T-cell (primary cell): ENCODE measurements around the gene STX17. TPM values are rescaled to one million over a fixed set of nuclear protein-coding genes. Genes with fewer than 3 reads are reported as not detected.

Experiments used
- ATAC-seq, 4 experiments: fragments of 200-7000 bp in 3 of 4; fragments of 150-1000 bp in 1 of 4; cut with Tn5 transposase; replicated peaks in 1 of 4; 1 replicate in 3 of 4; 2 replicates in 1 of 4; pipeline ENCODE4 v1.10.0; 2021; ENCODE audit warnings: moderate library complexity in 3 of 4, mild to moderate bottlenecking in 2 of 4, moderate number of reproducible peaks in 1 of 4
- CTCF ChIA-PET, 2 donors: fragments of 300-600 bp; sonication (Branson Sonifier 250); formaldehyde crosslinking; loops; one replicate each; lab custom pipeline; 2022; ENCODE audit warnings: antibody characterized with exemption in 2 of 2; lab: Charles Lee
- POLR2A ChIA-PET, 2 donors: fragments of 300-600 bp; sonication (Branson Sonifier 250); formaldehyde crosslinking; loops; one replicate each; lab custom pipeline; 2022; ENCODE audit warnings: antibody characterized with exemption in 2 of 2; lab: Charles Lee
- DNase-seq, 35 experiments: peaks; one replicate each; pipeline versions ENCODE4 v3.0.0 to v3.0.0-alpha.2; 2013 to 2023
- H3K27ac ChIP-seq: one replicate; pipeline ENCODE4 v1.5.1; 2013; ENCODE audit warnings: low read length
- H3K27me3 ChIP-seq, 2 experiments: replicated peaks in 1 of 2; 1 replicate in 1 of 2; 2 replicates in 1 of 2; pipeline versions ENCODE4 v1.6.1 to v1.7.0; 2013; ENCODE audit warnings: low read length in 1 of 2, mixed read lengths in 1 of 2; ENCODE audit not compliant: control insufficient read depth in 2 of 2, insufficient read depth in 2 of 2; ENCODE audit errors: extremely low read depth in 1 of 2
- H3K36me3 ChIP-seq, 2 donors: 1 replicate in 1 of 2; 2 replicates in 1 of 2; pipeline versions ENCODE4 v1.6.1 to v1.7.0; 2013; ENCODE audit warnings: low read length in 1 of 2; ENCODE audit not compliant: control insufficient read depth in 2 of 2, insufficient read depth in 1 of 2; ENCODE audit errors: extremely low read depth in 1 of 2
- H3K4me1 ChIP-seq, 2 experiments: 1 replicate in 1 of 2; 2 replicates in 1 of 2; pipeline versions ENCODE4 v1.6.1 to v1.7.0; 2013; ENCODE audit warnings: low read length in 2 of 2, mixed read lengths in 1 of 2; ENCODE audit not compliant: insufficient read depth in 2 of 2, control insufficient read depth in 1 of 2; ENCODE audit errors: extremely low read depth in 1 of 2
- H3K4me3 ChIP-seq, 2 donors: 1 replicate in 1 of 2; 2 replicates in 1 of 2; pipeline versions ENCODE4 v1.5.1 to v1.7.0; 2013; ENCODE audit warnings: mild to moderate bottlenecking in 2 of 2, low read length in 1 of 2, moderate library complexity in 1 of 2; ENCODE audit not compliant: control insufficient read depth in 1 of 2; ENCODE audit errors: extremely low read depth in 1 of 2
- H3K9me3 ChIP-seq: 2 replicates; pipeline ENCODE4 v1.7.0; 2013
- H3K27ac Mint-ChIP-seq, 2 donors: one replicate each; pipeline ENCODE4 v1.8.0; 2020 to 2021; ENCODE audit warnings: mild to moderate bottlenecking in 2 of 2, mixed read lengths in 2 of 2
- H3K27me3 Mint-ChIP-seq, 2 donors: one replicate each; pipeline ENCODE4 v1.8.0; 2021 to 2022; ENCODE audit warnings: mixed read lengths in 2 of 2
- H3K36me3 Mint-ChIP-seq: one replicate; pipeline ENCODE4 v1.8.0; 2021; ENCODE audit warnings: mixed read lengths
- H3K4me1 Mint-ChIP-seq, 3 donors: one replicate each; pipeline ENCODE4 v1.8.0; 2020 to 2022; ENCODE audit warnings: mixed read lengths in 3 of 3, mild to moderate bottlenecking in 1 of 3
- H3K4me3 Mint-ChIP-seq, 3 donors: one replicate each; pipeline ENCODE4 v1.8.0; 2020 to 2022; ENCODE audit warnings: mild to moderate bottlenecking in 3 of 3, mixed read lengths in 3 of 3, moderate library complexity in 3 of 3
- H3K9me3 Mint-ChIP-seq, 3 donors: one replicate each; pipeline ENCODE4 v1.8.0; 2020 to 2022; ENCODE audit warnings: mixed read lengths in 3 of 3
- WGBS: methylation state at CpG from one replicate; pipeline ENCODE4 v1.1.5; 2013; ENCODE audit warnings: missing lambda C conversion rate; ENCODE audit not compliant: insufficient coverage; 5-methylcytosine and 5-hydroxymethylcytosine counted together
- total RNA-seq, 35 experiments: library from RNA in 6 of 35; stranded (reverse) in 6 of 35; fragments of 120-200 nt in 1 of 35; gene quantifications; one replicate each; pipeline versions ENCODE4 v1.2.1 to v1.2.4 and lab custom pipeline; 2013 to 2026

The STX17 gene
- total RNA-seq, 5 donors from 2014 or later (not counting 1 experiment from before 2014, with no cell fraction given) = 33.5 to 47.5 (median 35.9) TPM

GRCh38 chr9:99925541-99925940 lies 19.1 kb downstream of the STX17 start:
- Mint-ChIP-seq H3K9me3 (peaks cover 0 to 15% (median 0%) of the 10 kb centered on the region in 3 donors), H3K4me1 (peaks cover 28 to 36% (median 34%) of the 10 kb centered on the region in 3 donors), H3K27ac (no peak overlapping the region), H3K27me3 (no peaks in the 10 kb centered on the region), H3K36me3 (peaks cover 69% of the 10 kb centered on the region), H3K4me3 (no peak overlapping the region)
- WGBS = 100% methylated on average over 1 of the region's 4 CpGs
- DNase-seq = no peak
- Histone ChIP-seq H3K9me3 (peaks cover 4% of the 10 kb centered on the region), H3K36me3 (peaks cover 3 to 30% of the 10 kb centered on the region in 2 donors), H3K4me3 (no peak overlapping the region), H3K4me1 (peaks cover 2 to 3% of the 10 kb centered on the region in 2 experiments), H3K27ac (no peak overlapping the region), H3K27me3 (no peaks in the 10 kb centered on the region)
- POLR2A ChIA-PET = interaction anchor here in 1 of 2 donors (0.6 kb wide), 1 partner anchor 170 kb away, joined by 4 read pairs; no protein-coding TSS in a partner anchor
- ATAC-seq = no peak
- CTCF ChIA-PET = interaction anchor here in 1 of 2 donors (0.6 kb wide), 1 partner anchor 9 kb away, joined by 7 read pairs; no protein-coding TSS in a partner anchor

- Histone ChIP-seq H3K9me3 (peaks cover 1% of the 10 kb centered on the region), H3K4me3 (no peak overlapping the region), H3K4me1 (no peaks in the 10 kb centered on the region), H3K27me3 (no peaks in the 10 kb centered on the region), H3K27ac (no peak overlapping the region), H3K36me3 (peaks cover 0 to 14% of the 10 kb centered on the region in 2 donors)
- no peak for ATAC-seq
- Mint-ChIP-seq H3K27me3 (no peaks in the 10 kb centered on the region), H3K4me1 (peaks cover 25 to 31% (median 27%) of the 10 kb centered on the region in 3 donors), H3K36me3 (peaks cover 57% of the 10 kb centered on the region), H3K9me3 (peaks cover 0 to 13% (median 0%) of the 10 kb centered on the region in 3 donors), H3K4me3 (no peak overlapping the region), H3K27ac (no peak overlapping the region)
- no CpG with 5 or more reads among the region's 2 CpGs for whole genome bisulfite sequencing
- DNase-seq = no peak
- ChIA-PET CTCF (interaction anchor here in 1 of 2 donors (0.7 to 1.0 kb wide), 2 partner anchors 176 to 246 kb away, joined by 4 read pairs; no protein-coding TSS in a partner anchor), POLR2A (no interaction called here)
Measured at GRCh38 chr9:99929652-99930051, 23.2 kb downstream of the STX17 start.

GRCh38 chr9:99931155-99931840 lies 24.8 kb downstream of the STX17 start:
- WGBS = 90% methylated on average over 2 of the region's 6 CpGs

GRCh38 chr9:99936947-99937587 lies 30.6 kb downstream of the STX17 start:
- Mint-ChIP-seq H3K9me3 (peaks cover 6 to 19% (median 9%) of the 10 kb centered on the region in 3 donors), H3K4me3 (no peak overlapping the region), H3K27ac (no peak overlapping the region), H3K27me3 (no peaks in the 10 kb centered on the region), H3K4me1 (peaks cover 42 to 43% (median 43%) of the 10 kb centered on the region in 3 donors), H3K36me3 (peaks cover 54% of the 10 kb centered on the region)
- ATAC-seq = no peak
- Histone ChIP-seq H3K27me3 (no peaks in the 10 kb centered on the region), H3K4me1 (no peaks in the 10 kb centered on the region), H3K36me3 (no peaks in the 10 kb centered on the region), H3K27ac (no peak overlapping the region), H3K4me3 (no peak overlapping the region), H3K9me3 (peaks cover 6% of the 10 kb centered on the region)
- no peak for DNase-seq
- CTCF ChIA-PET = no interaction called here
- POLR2A ChIA-PET = no interaction called here
- WGBS = no CpG with 5 or more reads among the region's 4 CpGs

More at GRCh38 chr9:99931155-99931840, 24.8 kb downstream of the STX17 start:
- Histone ChIP-seq H3K27me3 (no peaks in the 10 kb centered on the region), H3K36me3 (peaks cover 0 to 11% of the 10 kb centered on the region in 2 donors), H3K4me1 (no peaks in the 10 kb centered on the region), H3K27ac (no peak overlapping the region), H3K9me3 (no peaks in the 10 kb centered on the region), H3K4me3 (no peak overlapping the region)
- Mint-ChIP-seq H3K9me3 (peaks cover 0 to 6% (median 4%) of the 10 kb centered on the region in 3 donors), H3K4me1 (peaks cover 30 to 37% (median 33%) of the 10 kb centered on the region in 3 donors), H3K27ac (no peak overlapping the region), H3K4me3 (no peak overlapping the region), H3K27me3 (no peaks in the 10 kb centered on the region), H3K36me3 (peaks cover 49% of the 10 kb centered on the region)
- CTCF ChIA-PET = interaction anchor here in 1 of 2 donors (0.6 kb wide), 1 partner anchor 11 kb away, joined by 3 read pairs; no protein-coding TSS in a partner anchor
- POLR2A ChIA-PET = no interaction called here
- DNase-seq (no peak), ATAC-seq (no peak)

- H3K27me3 ChIP-seq = no peaks in the 10 kb centered on the region
- no peak overlapping the region for H3K4me3 ChIP-seq
- peaks cover 20 to 21% (median 20%) of the 10 kb centered on the region in 3 donors for H3K4me1 Mint-ChIP-seq
- peaks cover 0 to 7% of the 10 kb centered on the region in 2 donors for H3K36me3 ChIP-seq
- no peaks in the 10 kb centered on the region for H3K4me1 ChIP-seq
- H3K9me3 ChIP-seq = no peaks in the 10 kb centered on the region
- H3K4me3 Mint-ChIP-seq = no peak overlapping the region
- peaks cover 30% of the 10 kb centered on the region for H3K36me3 Mint-ChIP-seq
- POLR2A ChIA-PET = no interaction called here
- H3K27ac Mint-ChIP-seq = no peak overlapping the region
- ATAC-seq (no peak), DNase-seq (no peak)
- H3K9me3 Mint-ChIP-seq = no peaks in the 10 kb centered on the region
- no peak overlapping the region for H3K27ac ChIP-seq
- H3K27me3 Mint-ChIP-seq = no peaks in the 10 kb centered on the region
- WGBS = no CpG with 5 or more reads among the region's 3 CpGs
- CTCF ChIA-PET = interaction anchor here in 1 of 2 donors (0.8 kb wide), 1 partner anchor 47 kb away, joined by 3 read pairs; no protein-coding TSS in a partner anchor
Measured at GRCh38 chr9:99947395-99947794, 40.9 kb downstream of the STX17 start.

GRCh38 chr9:99948482-99948881 lies 42.0 kb downstream of the STX17 start:
- H3K4me3 Mint-ChIP-seq = no peak overlapping the region
- CTCF ChIA-PET = no interaction called here
- no peaks in the 10 kb centered on the region for H3K9me3 ChIP-seq
- H3K36me3 ChIP-seq = peaks cover 0 to 7% of the 10 kb centered on the region in 2 donors
- POLR2A ChIA-PET = no interaction called here
- WGBS = no CpG with 5 or more reads among the region's 2 CpGs
- H3K4me1 ChIP-seq = no peaks in the 10 kb centered on the region
- DNase-seq (no peak), ATAC-seq (no peak)
- peaks cover 32% of the 10 kb centered on the region for H3K36me3 Mint-ChIP-seq
- no peak overlapping the region for H3K27ac ChIP-seq
- no peak overlapping the region for H3K27ac Mint-ChIP-seq
- H3K9me3 Mint-ChIP-seq = no peaks in the 10 kb centered on the region
- peaks cover 16 to 24% (median 21%) of the 10 kb centered on the region in 3 donors for H3K4me1 Mint-ChIP-seq
- no peaks in the 10 kb centered on the region for H3K27me3 Mint-ChIP-seq
- H3K4me3 ChIP-seq = no peak overlapping the region
- no peaks in the 10 kb centered on the region for H3K27me3 ChIP-seq
